Ishikawa (cell line): ENCODE results near the gene CASK.

ENCODE experiments used
- CREB1 ChIP-seq: IDR thresholded peaks from 2 replicates; pipeline ENCODE4 v1.6.1; 2012; ENCODE audit warnings: low read depth
- EGR1 ChIP-seq: IDR thresholded peaks from 2 replicates; pipeline ENCODE4 v1.6.1; 2012
- EP300 ChIP-seq: IDR thresholded peaks from 2 replicates; pipeline ENCODE4 v1.6.1; 2012; ENCODE audit warnings: borderline replicate concordance
- FOXM1 ChIP-seq: IDR thresholded peaks from 2 replicates; pipeline ENCODE4 v1.6.1; 2012; ENCODE audit warnings: low read depth, borderline replicate concordance
- MAX ChIP-seq: IDR thresholded peaks from 2 replicates; pipeline ENCODE4 v1.6.1; 2012
- NFIC ChIP-seq: IDR thresholded peaks from 2 replicates; pipeline ENCODE4 v1.6.1; 2012
- RAD21 ChIP-seq: IDR thresholded peaks from 2 replicates; pipeline ENCODE4 v1.6.1; 2012; ENCODE audit warnings: low read depth
- REST ChIP-seq: IDR thresholded peaks from 2 replicates; pipeline ENCODE4 v1.6.1; 2012; ENCODE audit warnings: low read depth, mild to moderate bottlenecking
- TAF1 ChIP-seq: IDR thresholded peaks from 2 replicates; pipeline ENCODE4 v1.6.1; 2012; ENCODE audit warnings: low read depth, mild to moderate bottlenecking
- TCF12 ChIP-seq: IDR thresholded peaks from 2 replicates; pipeline ENCODE4 v1.6.1; 2012; ENCODE audit warnings: low read depth
- TEAD4 ChIP-seq: IDR thresholded peaks from 2 replicates; pipeline ENCODE4 v1.6.1; 2012
- USF1 ChIP-seq: IDR thresholded peaks from 2 replicates; pipeline ENCODE4 v1.6.1; 2012
- YY1 ChIP-seq: IDR thresholded peaks from 2 replicates; pipeline ENCODE4 v1.6.1; 2012; ENCODE audit warnings: low read depth
- ZBTB7A ChIP-seq: IDR thresholded peaks from 2 replicates; pipeline ENCODE4 v1.6.1; 2012; ENCODE audit warnings: low read depth

- TF ChIP-seq TAF1 = no peak
- TF ChIP-seq FOXM1 = no peak
- TF ChIP-seq MAX = no peak
- TF ChIP-seq YY1 = no peak
- no peak for TF ChIP-seq EP300
- TF ChIP-seq RAD21 = no peak
- TF ChIP-seq TCF12 = no peak
- TF ChIP-seq EGR1 = no peak
- no peak for TF ChIP-seq USF1
- no peak for TF ChIP-seq REST
- TF ChIP-seq TEAD4 = no peak
- TF ChIP-seq CREB1 = no peak
- no peak for TF ChIP-seq ZBTB7A
- no peak for TF ChIP-seq NFIC
These were observed 363.9 kb downstream of the CASK start for GRCh38 chrX:41559235-41560052.
